HepG2 (cell line): ENCODE data around the gene MXRA7. TPM values are rescaled to one million over a fixed set of nuclear protein-coding genes. Genes with fewer than 3 reads are reported as not detected.

ENCODE experiments used
- KDM4B ChIP-seq: sonication (generic); formaldehyde crosslinking; IDR thresholded peaks from 2 replicates; pipeline ENCODE4 v1.4.0; 2020; ENCODE audit warnings: missing genetic modification reagents
- SOX6 ChIP-seq, 2 experiments: fragments of 450-650 bp in 1 of 2; sonication (generic) in 1 of 2; formaldehyde crosslinking in 1 of 2; IDR thresholded peaks; 2 replicates each; pipeline versions ENCODE4 v1.4.0 to v1.6.1; 2017 to 2020; ENCODE audit warnings: antibody characterized with exemption in 1 of 2, mild to moderate bottlenecking in 1 of 2, missing genetic modification reagents in 1 of 2
- TBP ChIP-seq: sonication (generic); formaldehyde crosslinking; IDR thresholded peaks from 2 replicates; pipeline ENCODE4 v1.5.0; 2020; ENCODE audit warnings: missing genetic modification reagents
- ZMYM3 ChIP-seq: sonication (generic); formaldehyde crosslinking; IDR thresholded peaks from 2 replicates; pipeline ENCODE4 v1.5.1; 2020; ENCODE audit warnings: mild to moderate bottlenecking, missing genetic modification reagents
- ZNF333 ChIP-seq: sonication (generic); formaldehyde crosslinking; IDR thresholded peaks from 2 replicates; pipeline ENCODE4 v1.4.0; 2020; ENCODE audit warnings: mild to moderate bottlenecking, missing genetic modification reagents, borderline replicate concordance
- ZNF34 ChIP-seq: sonication (generic); formaldehyde crosslinking; IDR thresholded peaks from 2 replicates; pipeline ENCODE4 v1.4.0; 2020; ENCODE audit warnings: mild to moderate bottlenecking, missing genetic modification reagents, borderline replicate concordance
- ZNF484 ChIP-seq: sonication (generic); formaldehyde crosslinking; IDR thresholded peaks from 2 replicates; pipeline ENCODE4 v1.5.1; 2020; ENCODE audit warnings: mild to moderate bottlenecking, low read depth, missing genetic modification reagents, borderline replicate concordance
- polyA plus RNA-seq, 8 experiments: library from polyadenylated mRNA; depleted of rRNA in 3 of 8; stranded (reverse) in 7 of 8; unstranded in 1 of 8; fragments of >200 nt; fragmentation: Illumina TruSeq in 4 of 8; extraction: Trizol in 4 of 8; gene quantifications; 2 replicates each; pipeline versions ENCODE4 v1.2.1 to v1.2.3, GENCODE V29; 2011 to 2016; ENCODE audit warnings: low read depth in 4 of 8, missing spikeins in 1 of 8, mixed read lengths in 1 of 8; ENCODE audit not compliant: insufficient read depth in 1 of 8
- total RNA-seq, 5 experiments: library from RNA; depleted of rRNA; stranded (reverse); fragments of >200 nt; fragmentation: Illumina TruSeq; extraction: Trizol; gene quantifications; 2 replicates each; pipeline ENCODE4 v1.2.3, GENCODE V29; 2016; ENCODE audit warnings: low read depth in 1 of 5
- TF ChIP-seq, protein P1 (sequence below): sonication (generic); formaldehyde crosslinking; conservative IDR thresholded peaks from 2 replicates; pipeline ENCODE4 v1.4.0; 2020; ENCODE audit warnings: missing genetic modification reagents
- TF ChIP-seq, protein P2 (sequence below): sonication (generic); formaldehyde crosslinking; IDR thresholded peaks from 2 replicates; pipeline ENCODE4; 2020; ENCODE audit warnings: missing genetic modification reagents, mild to moderate bottlenecking, borderline replicate concordance
- TF ChIP-seq, protein P3 (sequence below): sonication (generic); formaldehyde crosslinking; IDR thresholded peaks from 2 replicates; pipeline ENCODE4 v1.8.1; 2023; ENCODE audit warnings: mild to moderate bottlenecking, moderate library complexity, missing genetic modification reagents
- TF ChIP-seq, protein P4 (sequence below): sonication (generic); formaldehyde crosslinking; IDR thresholded peaks from 2 replicates; pipeline ENCODE4 v1.5.1; 2020; ENCODE audit warnings: missing genetic modification reagents, mild to moderate bottlenecking, borderline replicate concordance
- TF ChIP-seq, protein P5 (sequence below): sonication (generic); formaldehyde crosslinking; IDR thresholded peaks from 2 replicates; pipeline ENCODE4 v1.4.0; 2020; ENCODE audit warnings: low read depth, mild to moderate bottlenecking, missing genetic modification reagents
- TF ChIP-seq, protein P6 (sequence below): conservative IDR thresholded peaks from 2 replicates; pipeline ENCODE4 v1.6.1; 2018; ENCODE audit warnings: missing genetic modification reagents
- TF ChIP-seq, protein P7 (sequence below): IDR thresholded peaks from 2 replicates; pipeline ENCODE4 v1.6.1; 2018; ENCODE audit warnings: missing genetic modification reagents, mild to moderate bottlenecking, missing compliant biosample characterization

Gene MXRA7
- total and polyA plus RNA-seq, 2 of the 13 experiments (the other 11 are each of a cell fraction or from before 2014, with no cell fraction given), result 44.8 to 112 TPM

DNA sequence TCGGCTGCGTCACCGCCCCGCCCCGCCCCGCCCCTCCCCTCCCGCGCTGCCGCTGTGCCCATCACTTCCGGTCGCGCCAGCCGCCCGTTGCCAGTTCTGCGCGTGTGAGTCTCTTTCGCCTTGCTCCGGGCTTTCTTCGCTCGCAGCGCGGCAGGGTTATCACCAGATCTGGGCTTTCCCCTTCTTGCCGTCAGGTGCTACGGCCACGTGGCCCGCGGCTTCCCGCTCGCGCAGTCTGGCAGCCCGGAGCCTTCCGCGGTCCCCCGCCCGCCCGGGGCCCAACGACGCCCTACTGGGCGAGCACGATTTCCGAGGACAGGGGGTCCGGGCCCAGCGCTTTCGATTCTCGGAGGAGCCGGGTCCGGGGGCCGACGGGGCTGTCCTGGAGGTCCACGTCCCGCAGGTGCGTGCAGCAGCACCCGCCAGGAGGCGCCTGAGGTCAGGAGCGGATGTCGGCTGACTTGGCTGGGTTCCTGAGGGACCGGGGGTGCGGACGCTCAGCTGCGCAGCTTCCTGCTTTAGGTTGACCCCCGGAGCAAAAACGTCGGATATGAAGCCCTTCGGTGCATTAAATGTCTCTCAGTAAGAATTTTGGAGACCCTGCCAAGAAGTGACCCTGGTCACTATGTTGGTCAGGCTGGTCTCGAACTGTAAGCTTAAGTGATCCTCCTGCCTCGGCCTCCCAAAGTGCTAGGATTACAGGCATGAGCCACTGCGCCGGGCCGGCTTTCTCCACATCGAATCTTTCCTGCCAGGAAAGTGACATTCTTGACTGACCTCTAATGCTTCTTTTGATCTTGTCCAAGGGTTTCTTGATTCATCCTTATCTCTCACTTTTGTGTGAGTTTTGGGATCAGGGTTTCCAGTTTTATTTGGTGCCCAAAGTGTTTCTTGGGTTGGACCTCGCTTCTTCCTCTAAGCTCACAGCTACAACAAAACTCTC, 16.3 kb upstream of the MXRA7 start, which contains the start of gene METTL23 (continued):
- TF ChIP-seq, protein P1, sequence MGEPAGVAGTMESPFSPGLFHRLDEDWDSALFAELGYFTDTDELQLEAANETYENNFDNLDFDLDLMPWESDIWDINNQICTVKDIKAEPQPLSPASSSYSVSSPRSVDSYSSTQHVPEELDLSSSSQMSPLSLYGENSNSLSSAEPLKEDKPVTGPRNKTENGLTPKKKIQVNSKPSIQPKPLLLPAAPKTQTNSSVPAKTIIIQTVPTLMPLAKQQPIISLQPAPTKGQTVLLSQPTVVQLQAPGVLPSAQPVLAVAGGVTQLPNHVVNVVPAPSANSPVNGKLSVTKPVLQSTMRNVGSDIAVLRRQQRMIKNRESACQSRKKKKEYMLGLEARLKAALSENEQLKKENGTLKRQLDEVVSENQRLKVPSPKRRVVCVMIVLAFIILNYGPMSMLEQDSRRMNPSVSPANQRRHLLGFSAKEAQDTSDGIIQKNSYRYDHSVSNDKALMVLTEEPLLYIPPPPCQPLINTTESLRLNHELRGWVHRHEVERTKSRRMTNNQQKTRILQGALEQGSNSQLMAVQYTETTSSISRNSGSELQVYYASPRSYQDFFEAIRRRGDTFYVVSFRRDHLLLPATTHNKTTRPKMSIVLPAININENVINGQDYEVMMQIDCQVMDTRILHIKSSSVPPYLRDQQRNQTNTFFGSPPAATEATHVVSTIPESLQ (CRISPR knock-in tag), result no peak
- TF ChIP-seq, protein P2, sequence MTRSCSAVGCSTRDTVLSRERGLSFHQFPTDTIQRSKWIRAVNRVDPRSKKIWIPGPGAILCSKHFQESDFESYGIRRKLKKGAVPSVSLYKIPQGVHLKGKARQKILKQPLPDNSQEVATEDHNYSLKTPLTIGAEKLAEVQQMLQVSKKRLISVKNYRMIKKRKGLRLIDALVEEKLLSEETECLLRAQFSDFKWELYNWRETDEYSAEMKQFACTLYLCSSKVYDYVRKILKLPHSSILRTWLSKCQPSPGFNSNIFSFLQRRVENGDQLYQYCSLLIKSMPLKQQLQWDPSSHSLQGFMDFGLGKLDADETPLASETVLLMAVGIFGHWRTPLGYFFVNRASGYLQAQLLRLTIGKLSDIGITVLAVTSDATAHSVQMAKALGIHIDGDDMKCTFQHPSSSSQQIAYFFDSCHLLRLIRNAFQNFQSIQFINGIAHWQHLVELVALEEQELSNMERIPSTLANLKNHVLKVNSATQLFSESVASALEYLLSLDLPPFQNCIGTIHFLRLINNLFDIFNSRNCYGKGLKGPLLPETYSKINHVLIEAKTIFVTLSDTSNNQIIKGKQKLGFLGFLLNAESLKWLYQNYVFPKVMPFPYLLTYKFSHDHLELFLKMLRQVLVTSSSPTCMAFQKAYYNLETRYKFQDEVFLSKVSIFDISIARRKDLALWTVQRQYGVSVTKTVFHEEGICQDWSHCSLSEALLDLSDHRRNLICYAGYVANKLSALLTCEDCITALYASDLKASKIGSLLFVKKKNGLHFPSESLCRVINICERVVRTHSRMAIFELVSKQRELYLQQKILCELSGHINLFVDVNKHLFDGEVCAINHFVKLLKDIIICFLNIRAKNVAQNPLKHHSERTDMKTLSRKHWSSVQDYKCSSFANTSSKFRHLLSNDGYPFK (CRISPR knock-in tag), result peak; percentile 60; the same call in 1 of the 2 replicates
- TF ChIP-seq KDM4B (CRISPR knock-in tag), result 0 out of 2 replicates have a peak, but pooled peaks have one; percentile 15
- peak; percentile 67; the same call in 1 of the 2 replicates for TF ChIP-seq ZMYM3
- TF ChIP-seq, protein P3, sequence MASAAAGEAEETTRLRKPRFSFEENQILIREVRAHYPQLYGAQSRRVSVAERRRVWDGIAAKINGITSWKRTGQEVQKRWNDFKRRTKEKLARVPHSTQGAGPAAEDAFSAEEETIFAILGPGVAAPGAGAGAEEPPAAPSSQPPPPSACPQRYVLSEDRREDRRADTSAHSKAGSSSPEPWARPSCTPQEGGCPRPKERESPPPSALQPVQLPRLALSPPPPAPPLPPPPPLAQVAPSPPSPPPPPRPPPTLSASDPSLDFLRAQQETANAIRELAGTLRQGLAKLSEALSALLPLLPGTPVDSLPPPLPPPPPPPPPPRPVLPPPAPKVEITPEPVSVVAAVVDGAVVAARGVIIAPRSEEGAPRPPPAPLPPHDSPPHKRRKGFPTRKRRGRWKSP (CRISPR knock-in tag), result 0 out of 2 replicates have a peak, but pooled peaks have one; percentile 13
- TF ChIP-seq ZNF484 (CRISPR knock-in tag), result peak; percentile 74; the same call in 1 of the 2 replicates
- TF ChIP-seq ZNF34, result 0 out of 2 replicates have a peak, but pooled peaks have one; percentile 82
- TF ChIP-seq, protein P4, sequence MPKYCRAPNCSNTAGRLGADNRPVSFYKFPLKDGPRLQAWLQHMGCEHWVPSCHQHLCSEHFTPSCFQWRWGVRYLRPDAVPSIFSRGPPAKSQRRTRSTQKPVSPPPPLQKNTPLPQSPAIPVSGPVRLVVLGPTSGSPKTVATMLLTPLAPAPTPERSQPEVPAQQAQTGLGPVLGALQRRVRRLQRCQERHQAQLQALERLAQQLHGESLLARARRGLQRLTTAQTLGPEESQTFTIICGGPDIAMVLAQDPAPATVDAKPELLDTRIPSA (CRISPR knock-in tag), result no peak
- TF ChIP-seq, protein P5, sequence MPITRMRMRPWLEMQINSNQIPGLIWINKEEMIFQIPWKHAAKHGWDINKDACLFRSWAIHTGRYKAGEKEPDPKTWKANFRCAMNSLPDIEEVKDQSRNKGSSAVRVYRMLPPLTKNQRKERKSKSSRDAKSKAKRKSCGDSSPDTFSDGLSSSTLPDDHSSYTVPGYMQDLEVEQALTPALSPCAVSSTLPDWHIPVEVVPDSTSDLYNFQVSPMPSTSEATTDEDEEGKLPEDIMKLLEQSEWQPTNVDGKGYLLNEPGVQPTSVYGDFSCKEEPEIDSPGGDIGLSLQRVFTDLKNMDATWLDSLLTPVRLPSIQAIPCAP, result peak; percentile 83; the same call in 1 of the 2 replicates
- TF ChIP-seq, protein P6, sequence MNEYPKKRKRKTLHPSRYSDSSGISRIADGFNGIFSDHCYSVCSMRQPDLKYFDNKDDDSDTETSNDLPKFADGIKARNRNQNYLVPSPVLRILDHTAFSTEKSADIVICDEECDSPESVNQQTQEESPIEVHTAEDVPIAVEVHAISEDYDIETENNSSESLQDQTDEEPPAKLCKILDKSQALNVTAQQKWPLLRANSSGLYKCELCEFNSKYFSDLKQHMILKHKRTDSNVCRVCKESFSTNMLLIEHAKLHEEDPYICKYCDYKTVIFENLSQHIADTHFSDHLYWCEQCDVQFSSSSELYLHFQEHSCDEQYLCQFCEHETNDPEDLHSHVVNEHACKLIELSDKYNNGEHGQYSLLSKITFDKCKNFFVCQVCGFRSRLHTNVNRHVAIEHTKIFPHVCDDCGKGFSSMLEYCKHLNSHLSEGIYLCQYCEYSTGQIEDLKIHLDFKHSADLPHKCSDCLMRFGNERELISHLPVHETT (CRISPR knock-in tag), result no peak
- TF ChIP-seq, protein P7, sequence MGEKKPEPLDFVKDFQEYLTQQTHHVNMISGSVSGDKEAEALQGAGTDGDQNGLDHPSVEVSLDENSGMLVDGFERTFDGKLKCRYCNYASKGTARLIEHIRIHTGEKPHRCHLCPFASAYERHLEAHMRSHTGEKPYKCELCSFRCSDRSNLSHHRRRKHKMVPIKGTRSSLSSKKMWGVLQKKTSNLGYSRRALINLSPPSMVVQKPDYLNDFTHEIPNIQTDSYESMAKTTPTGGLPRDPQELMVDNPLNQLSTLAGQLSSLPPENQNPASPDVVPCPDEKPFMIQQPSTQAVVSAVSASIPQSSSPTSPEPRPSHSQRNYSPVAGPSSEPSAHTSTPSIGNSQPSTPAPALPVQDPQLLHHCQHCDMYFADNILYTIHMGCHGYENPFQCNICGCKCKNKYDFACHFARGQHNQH, result peak; percentile 53
- TF ChIP-seq ZNF333 (CRISPR knock-in tag), result peak; percentile 65; the same call in 1 of the 2 replicates
- no peak for TF ChIP-seq SOX6 (IDR thresholded peaks at IDR 0.05)
- peak; percentile 8; the same call in 1 of the 2 replicates for TF ChIP-seq SOX6 (CRISPR knock-in tag; IDR thresholded peaks at IDR 0.05)
- TF ChIP-seq TBP, result no peak
